NCI-H82 (cell line): Measurements from ENCODE around the gene PRSS33.

Experiments used
- DNase-seq: peaks from one replicate; lab custom pipeline; 2025; lab: John Stamatoyannopoulos, UW

The PRSS33 gene

DNA sequence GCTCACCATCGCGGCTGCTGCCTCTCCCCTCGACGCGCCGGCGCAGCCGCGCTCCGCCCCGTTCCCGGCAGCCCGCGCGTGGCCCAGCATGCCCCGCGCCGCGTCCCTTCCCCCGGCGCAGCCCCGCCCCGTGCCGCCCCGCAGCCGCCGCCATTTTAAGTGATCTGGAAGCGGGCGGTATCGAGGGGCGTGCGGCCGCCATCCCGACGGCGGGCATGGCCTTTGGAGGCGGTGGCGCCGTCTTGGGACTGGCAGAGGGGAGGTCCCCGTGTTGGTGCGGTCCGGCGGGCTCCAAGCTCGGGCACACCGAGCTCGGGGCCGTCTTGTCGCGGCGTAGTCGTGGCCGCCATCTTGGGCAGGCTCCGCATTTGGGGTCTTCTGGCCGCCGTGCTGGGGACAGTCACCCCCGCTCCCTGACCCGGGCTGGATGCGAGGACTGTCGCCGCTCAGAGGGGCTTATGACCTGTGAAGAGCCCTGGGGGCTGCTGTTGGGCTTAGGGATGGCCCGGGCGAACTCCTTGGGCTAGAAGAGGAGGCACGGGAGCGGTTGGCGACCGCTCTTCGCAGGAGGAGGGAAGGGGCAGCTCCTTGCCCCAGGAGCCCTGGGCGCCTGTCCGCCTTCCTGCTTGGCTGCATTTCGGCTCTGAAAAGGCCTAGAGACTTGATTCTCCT is 10.0 kb downstream of the PRSS33 start, which contains the start of gene ELOB:
TSS of gene ELOB (minus strand) at position 50 of the 672 bp plus-strand sequence. CDS start at position 9, 41 bp downstream.
- peak; percentile 89 for DNase-seq

DNA sequence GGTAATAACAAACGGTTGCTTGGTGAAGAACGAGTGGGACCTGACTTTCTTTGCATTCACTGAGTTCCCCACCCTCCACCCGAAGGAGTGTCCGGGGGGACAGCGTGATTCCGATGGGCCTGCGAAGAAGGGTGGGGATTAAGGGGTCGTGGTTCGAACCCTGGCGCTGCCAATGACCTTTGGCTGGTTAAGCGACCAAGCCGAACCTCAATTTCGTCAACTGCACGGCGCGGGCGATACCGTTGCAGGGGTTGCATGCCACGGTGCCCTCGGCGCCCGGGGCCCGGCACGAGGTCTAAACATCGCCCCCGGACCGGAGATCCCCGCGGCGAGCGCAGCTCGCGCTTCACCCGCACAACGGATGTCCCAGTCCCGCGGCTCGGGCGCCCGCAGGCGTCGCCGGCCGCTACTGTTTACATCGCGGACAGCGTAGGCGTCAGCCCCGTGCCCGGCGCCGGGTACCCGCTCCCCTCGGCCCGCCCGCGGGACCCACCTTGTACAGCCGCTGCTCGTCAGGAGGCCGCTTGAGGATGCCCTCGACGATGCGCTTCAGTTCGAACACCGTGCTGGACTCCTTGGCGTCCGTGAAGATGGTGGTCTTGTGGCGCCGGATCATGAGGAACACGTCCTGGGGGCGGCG is 10.7 kb downstream of the PRSS33 start:
- DNase-seq: peak; percentile 63

DNA sequence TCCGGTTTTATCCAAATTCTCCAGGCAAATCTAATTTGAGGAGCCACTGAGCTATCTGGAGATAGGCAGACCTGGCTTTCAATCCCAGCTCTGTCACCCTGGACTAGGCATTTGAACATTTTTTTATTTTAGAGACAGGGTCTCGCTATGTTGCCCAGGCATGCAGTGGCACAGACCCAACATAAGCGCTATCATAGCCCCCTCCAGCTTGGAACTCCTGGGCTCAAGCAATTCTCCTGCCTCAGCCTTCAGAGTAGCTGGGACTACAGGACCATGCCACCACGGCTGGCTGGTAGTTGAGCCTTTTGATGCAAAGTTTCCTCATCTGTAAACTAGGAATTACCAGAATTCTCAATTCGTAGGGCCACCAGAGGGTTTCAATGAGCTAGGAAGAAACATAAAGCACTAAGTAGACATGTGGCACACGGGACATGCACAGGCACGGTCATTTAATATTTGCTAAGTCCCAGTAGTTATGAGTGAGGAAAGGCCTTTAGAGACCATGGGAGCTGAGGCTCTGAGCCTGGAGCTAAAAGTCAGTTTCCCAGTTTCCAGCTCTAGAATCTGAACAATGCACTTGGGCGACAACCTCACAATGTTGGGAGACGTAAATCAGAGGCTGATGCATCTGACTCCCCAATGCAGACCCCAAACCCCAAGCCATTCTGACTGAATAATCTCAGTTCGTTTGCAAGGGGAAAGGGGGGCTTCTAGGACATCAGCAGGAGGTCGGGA is 11.4 kb downstream of the PRSS33 start:
- DNase-seq: no peak

DNA sequence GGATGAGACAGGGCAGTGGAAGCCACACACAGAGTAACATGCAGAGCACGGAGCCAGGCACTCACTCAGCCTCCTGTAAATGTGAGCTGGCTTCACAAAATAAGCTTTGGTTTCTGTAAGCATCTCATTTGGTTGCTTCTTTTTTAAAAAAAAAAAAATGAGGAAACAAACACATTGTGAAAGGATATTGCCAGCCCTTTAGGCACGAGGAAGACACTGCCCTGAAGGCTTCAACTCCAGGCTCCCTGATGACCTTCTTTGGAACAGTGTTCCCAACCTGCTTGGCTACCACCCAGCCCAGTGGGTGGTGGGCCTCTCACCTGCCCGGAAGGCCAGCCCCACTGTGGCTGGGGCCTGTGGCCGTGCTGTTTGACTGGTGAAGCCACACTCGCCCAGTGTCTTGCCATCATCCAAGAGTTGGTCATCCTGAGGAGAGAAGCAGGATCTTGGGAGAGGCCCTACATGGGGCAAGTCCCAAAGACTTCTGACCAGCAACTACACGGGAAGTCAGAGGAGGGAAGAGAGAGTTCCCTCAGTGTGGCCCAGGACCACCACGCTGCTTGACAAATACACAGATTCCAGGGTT is 12.1 kb downstream of the PRSS33 start:
- DNase-seq: no peak

DNA sequence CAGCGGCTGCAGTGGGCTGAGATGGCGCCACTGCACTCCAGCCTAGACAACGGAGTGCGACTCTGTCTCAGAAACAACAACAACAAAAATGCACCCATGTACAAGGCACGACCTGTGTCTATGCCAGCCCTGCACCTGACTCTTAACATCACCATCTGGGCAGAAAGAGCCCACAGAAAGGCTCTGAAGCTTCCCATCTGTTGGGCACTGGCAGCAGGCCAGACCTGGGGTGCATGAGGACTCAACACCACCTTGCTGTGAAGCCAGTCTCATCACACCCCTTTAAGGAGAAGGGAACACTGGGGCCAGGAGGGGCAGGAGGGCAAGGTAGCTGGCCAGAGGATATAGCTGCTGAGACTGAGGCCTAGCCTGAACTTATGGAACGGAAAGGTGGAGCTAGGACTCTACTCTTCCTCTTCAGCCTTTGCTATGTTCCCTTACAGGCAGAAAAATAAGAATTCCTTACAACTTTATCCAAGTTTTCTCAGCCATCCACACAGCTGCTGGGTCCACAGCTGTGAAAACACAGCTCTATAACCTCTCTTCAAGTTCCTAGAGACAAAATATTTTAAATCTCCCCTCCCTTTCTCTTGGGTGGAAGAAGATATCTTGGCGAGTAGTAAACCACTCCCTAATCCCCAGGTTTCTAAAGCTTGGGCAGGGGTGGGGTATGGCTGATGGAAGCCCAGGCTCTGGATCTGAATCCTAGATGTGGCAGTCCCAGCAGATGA is 13.0 kb downstream of the PRSS33 start:
- no peak for DNase-seq

DNA sequence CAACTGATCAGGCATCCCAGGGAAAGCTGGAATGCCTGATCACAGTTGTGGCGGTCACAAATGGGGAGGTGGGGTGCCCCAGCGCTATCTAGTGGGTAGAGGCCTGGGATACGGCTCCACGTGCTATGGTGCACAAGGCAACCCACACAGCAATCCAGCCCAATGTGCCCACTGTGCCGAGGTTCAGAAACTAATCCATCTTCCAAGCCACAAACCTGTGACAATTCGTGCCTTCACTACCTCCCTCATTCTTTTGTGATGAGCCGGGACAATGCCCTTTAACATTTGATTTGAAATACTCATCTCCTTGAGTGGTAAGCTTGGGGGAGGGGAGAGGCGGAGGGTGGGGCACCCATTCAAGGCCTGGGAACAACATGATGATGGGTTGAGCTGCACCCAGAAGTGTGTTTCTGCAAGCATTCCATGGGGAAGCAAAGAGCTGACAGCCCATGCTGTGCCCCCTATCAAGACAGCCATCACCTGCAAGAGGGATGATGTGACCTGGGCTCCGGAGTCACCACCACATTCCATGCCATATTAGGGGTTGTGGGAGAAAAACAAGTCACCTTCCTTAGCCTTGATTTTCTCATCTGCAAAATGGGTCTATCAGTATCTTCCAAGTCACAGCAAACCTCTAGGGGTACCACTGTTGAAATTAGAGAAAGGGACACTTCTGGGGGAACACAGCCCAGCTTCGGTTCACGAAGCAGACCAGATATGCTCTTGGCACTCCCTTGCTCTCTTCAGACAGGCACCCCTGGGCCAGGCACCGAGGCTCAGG is 14.0 kb downstream of the PRSS33 start:
- no peak for DNase-seq

DNA sequence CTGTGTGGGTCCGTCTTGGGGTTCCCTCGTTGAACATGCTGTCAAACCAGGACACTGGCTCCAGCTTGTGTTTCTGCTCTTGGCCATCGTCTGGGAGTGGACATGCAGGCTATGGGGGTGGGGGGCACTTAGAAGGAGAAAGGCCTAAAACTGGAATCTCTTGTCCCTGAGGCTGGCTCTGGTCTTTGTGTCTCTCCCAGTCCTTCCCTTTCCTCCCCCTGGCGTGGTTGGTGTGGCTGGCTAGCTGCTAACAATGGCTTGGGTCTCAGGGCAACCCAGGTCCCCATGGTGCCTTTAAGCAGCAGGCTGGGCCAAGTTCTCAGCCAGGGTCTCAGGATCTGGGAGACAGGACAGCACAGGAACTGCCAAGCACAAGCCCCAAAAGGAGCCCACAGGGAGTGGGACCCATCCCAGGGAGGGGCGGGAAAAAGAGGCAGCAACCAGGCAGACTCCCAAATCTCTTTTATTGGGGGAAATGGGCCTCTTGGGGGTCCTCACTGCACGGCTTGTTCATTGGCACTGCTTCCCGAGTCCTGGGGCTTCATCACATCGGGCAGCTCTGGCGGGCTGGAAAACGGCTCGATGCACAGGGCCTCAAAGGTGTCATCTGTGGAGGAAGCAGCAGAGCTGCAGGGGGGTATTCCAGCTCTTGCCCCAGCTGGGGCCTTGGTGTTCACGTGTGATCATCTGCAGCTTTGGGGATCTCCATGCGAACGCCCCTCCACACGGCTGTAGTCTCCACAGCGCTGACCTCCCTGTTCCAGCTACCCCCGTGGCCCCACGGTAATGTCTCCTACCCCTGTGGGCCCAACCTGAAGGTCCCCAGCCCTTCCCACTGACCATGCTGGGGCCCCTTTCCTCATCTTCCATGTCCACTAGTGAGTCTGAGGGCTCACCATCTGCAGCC is 15.6 kb downstream of the PRSS33 start:
- DNase-seq: no peak

DNA sequence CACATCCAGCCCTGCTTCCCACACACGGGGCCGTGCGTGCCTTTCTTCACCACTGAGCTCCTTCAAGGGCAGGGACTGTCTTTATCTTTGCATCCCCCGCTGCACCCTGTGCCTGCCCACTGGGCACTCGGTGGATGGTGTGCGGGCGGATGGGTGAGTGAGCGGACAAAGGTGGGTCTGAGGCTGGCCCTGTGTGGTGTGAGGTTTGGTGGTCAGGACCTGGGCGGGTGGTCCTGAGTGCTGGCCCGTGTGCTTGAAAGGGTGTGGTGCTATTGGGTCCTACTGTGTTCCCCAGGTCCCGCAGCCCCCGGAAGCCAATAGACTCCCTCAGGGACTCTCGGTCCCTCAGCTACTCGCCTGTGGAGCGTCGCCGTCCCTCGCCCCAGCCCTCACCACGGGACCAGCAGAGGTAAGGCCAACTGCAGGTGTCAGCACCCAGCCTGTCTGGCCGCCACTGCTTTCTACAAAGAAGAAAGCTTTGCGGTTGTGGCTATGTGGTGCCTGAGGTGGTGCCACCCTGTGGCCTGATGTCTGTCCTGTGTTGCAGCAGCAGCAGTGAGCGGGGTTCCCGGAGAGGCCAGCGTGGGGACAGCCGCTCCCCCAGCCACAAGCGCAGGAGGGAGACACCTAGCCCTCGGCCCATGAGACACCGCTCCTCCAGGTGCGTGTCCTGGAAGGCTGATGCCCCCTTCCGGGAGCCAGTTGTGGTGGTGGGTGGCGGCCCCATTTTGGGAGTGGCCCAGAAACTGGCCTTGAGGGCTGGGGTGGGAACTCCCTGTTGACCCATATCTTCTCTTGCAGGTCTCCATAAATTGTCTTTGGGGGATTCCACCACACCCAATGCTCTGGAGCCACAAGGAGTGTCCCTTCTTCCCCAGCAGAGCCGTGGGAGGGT is 17.1 kb downstream of the PRSS33 start:
- peak; percentile 41 for DNase-seq

DNA sequence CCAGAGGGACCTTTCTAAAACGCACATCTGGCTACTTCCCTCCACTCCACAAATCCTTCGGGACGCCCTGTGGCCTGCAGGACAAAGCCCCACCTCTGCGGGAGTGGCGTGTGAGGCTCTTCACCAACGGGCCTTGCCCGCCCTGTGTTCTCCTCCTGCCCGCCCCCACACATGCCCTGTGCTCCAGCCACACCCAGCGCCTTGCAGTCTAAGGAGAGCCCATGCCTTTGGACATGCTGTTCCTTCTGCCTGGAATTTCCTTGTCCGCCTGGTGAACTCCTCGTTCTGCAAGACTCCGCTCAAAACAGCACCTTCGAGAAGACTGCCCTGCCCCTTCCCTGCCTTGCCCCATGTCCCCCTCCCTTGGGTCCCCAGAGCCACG is 17.7 kb downstream of the PRSS33 start:
- no peak for DNase-seq

DNA sequence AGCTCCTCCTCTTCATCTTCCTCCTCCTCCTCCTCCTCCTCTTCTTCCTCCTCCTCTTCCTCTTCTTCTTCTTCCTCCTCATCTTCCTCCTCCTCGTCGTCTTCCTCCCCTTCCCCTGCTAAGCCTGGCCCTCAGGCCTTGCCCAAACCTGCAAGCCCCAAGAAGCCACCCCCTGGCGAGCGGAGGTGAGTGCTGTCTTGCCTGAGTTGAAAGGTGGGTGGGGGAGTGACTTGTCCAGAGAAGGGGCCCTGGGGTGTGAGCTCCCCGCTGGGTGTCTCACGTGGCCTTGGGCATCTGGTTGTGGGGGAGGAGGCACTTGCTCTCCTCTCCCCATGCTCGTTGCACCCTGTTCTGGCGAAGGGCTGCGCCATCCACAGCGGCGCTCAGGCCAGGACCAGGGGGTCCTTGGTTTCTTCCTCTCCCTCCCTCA is 18.2 kb downstream of the PRSS33 start:
- no peak for DNase-seq

DNA sequence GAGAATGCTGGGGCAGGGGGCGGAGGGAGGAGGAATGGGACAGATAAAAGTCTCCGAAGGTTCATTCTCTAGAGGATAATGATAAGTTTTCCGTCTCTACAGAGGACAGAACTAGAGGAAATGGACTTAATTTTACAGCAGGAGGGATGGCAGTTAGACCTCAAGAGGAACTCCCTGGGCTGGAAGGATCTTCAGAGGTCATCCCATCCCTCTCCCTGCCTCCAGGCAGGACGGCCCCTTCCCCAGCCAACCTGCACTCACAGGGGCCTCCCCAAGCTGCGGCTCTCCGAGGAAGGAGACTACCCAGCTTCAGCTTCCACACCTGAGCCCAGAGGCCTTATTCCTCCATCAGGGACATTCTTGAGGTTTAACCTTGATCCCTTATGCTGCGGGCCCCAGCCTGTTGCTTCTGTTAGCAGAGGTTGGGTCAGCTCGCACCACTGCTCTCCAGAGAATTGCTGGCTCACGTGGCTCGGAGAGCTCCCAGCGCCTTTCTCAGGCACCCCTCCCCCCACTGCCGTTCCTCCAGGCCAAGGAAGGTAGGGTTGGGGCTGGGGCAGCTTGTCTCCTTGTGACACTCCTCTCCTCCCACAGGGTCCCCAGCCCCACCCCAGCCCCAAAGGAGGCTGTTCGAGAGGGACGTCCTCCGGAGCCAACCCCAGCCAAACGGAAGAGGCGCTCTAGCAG is 18.8 kb downstream of the PRSS33 start:
- no peak for DNase-seq

DNA sequence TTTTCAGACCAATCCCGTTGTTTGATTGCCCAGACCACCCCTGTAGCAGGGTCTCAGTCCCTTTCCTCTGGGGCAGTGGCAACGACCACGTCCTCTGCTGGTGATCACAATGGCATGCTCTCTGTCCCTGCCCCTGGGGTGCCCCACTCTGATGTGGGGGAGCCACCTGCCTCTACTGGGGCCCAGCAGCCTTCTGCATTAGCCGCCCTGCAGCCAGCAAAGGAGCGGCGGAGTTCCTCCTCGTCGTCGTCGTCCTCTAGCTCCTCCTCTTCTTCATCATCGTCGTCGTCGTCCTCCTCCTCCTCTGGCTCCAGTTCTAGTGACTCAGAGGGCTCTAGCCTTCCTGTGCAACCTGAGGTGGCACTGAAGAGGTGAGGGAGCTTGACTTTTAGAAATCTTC is 19.5 kb downstream of the PRSS33 start:
- no peak for DNase-seq

DNA sequence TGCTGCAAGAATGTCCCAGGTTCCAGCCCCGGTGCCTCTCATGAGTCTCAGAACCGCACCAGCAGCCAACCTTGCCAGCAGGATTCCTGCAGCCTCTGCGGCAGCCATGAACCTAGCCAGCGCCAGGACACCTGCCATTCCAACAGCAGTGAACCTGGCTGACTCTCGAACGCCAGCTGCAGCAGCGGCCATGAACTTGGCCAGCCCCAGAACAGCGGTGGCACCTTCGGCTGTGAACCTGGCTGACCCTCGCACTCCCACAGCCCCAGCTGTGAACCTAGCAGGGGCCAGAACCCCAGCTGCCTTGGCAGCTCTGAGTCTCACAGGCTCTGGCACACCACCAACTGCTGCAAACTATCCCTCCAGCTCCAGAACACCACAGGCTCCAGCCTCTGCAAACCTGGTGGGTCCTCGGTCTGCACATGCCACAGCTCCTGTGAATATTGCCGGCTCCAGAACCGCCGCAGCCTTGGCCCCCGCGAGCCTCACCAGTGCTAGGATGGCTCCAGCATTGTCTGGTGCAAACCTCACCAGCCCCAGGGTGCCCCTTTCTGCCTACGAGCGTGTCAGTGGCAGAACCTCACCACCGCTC is 20.1 kb downstream of the PRSS33 start:
- no peak for DNase-seq

DNA sequence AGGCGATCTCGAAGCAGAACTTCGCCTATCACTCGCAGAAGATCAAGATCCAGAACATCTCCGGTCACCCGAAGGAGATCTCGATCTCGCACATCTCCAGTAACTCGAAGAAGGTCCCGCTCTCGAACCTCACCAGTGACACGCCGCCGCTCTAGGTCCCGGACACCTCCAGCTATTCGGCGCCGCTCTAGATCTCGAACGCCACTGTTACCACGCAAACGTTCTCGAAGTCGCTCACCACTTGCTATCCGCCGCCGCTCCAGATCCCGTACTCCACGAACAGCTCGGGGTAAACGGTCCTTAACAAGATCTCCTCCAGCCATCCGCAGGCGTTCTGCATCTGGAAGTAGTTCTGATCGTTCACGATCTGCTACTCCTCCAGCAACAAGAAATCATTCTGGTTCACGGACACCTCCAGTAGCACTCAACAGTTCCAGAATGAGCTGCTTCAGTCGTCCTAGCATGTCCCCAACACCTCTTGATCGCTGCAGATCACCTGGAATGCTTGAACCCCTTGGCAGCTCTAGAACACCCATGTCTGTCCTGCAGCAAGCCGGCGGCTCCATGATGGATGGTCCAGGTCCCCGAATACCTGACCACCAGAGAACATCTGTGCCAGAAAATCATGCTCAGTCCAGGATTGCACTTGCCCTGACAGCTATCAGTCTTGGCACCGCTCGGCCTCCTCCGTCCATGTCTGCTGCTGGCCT is 20.8 kb downstream of the PRSS33 start:
- no peak for DNase-seq

DNA sequence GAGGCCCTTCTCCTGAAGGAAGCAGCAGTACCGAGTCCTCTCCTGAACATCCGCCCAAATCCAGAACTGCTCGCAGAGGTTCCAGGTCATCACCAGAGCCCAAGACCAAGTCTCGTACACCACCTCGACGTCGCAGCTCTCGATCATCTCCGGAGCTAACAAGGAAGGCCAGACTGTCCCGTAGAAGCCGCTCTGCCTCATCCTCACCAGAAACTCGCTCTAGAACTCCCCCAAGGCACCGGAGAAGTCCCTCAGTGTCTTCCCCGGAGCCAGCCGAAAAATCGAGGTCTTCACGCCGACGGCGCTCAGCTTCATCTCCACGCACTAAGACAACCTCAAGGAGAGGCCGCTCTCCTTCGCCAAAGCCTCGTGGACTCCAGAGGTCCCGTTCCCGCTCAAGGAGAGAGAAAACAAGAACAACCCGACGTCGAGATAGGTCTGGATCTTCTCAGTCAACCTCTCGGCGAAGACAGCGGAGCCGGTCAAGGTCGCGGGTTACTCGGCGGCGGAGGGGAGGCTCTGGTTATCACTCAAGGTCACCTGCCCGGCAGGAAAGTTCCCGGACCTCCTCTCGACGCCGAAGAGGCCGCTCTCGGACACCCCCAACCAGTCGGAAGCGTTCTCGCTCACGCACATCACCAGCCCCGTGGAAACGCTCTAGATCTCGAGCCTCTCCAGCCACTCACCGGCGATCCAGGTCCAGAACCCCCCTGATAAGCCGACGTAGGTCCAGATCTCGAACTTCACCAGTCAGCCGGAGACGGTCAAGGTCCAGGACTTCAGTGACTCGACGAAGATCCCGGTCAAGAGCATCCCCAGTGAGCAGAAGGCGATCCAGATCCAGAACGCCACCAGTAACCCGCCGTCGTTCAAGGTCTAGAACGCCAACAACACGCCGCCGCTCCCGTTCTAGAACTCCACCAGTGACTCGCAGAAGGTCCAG is 21.6 kb downstream of the PRSS33 start:
- no peak for DNase-seq

DNA sequence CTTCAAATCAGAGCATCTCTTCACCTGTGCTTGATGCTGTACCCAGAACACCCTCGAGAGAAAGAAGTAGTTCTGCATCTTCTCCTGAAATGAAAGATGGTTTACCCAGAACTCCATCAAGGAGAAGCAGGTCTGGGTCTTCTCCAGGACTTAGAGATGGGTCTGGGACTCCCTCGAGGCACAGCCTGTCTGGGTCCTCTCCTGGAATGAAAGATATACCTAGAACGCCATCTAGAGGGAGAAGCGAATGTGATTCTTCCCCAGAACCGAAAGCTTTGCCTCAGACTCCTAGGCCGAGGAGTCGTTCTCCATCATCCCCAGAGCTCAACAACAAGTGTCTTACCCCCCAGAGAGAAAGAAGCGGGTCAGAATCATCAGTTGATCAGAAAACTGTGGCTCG is 22.6 kb downstream of the PRSS33 start:
- no peak for DNase-seq
